ENCODE data around the gene TCF15. TPM values are rescaled to one million over a fixed set of nuclear protein-coding genes. Genes with fewer than 3 reads are reported as not detected.

Gene TCF15
- total and polyA plus RNA-seq, 2 of the 8 experiments (the other 6 are each of a cell fraction or from before 2014, with no cell fraction given): 3.7 to 6.9 TPM

GRCh38 chr20:644692-645317, 34.7 kb upstream of the TCF15 start:
- Histone ChIP-seq H3K4me1 (replicated peaks in 1 of 4; ENCODE audit: control insufficient read depth in 3 of 4, insufficient read depth in 4 of 4, low read length in 3 of 4) (peaks cover 0 to 4% (median 1%) of the 10 kb centered on the region in 4 experiments; a peak in 2 of 7 replicates), H2BK120ac (replicated peaks; ENCODE audit: low read depth, low read length) (no peak overlapping the region), H3K4me3 (ENCODE audit: extremely low read depth in 1 of 4, insufficient read depth in 2 of 4, low read depth in 3 of 4, low read length in 4 of 4) (no peak overlapping the region), H3K14ac (ENCODE audit: insufficient read length) (no peak overlapping the region), H4K8ac (ENCODE audit: extremely low read depth, insufficient read depth, low read length) (no peak overlapping the region; the same call in 1 of the 2 replicates), H2BK20ac (ENCODE audit: low read length) (no peak overlapping the region), H3K23ac (ENCODE audit: insufficient read length) (no peak overlapping the region), H3K56ac (replicated peaks; ENCODE audit: insufficient read length, low read depth, low read length) (no peak overlapping the region), H4K20me1 (replicated peaks in 1 of 2; ENCODE audit: control insufficient read depth in 1 of 2, insufficient read depth in 2 of 2, low read length in 2 of 2) (peaks cover 0 to 2% of the 10 kb centered on the region in 2 experiments), H3K79me1 (ENCODE audit: low read depth, low read length) (no peaks in the 10 kb centered on the region), H3K9ac (replicated peaks in 1 of 4; ENCODE audit: extremely low read depth in 1 of 4, low read depth in 3 of 4, low read length in 3 of 4) (no peak overlapping the region), H3K23me2 (ENCODE audit: low read depth, low read length) (no peaks in the 10 kb centered on the region), H2BK12ac (ENCODE audit: low read depth, low read length) (no peak overlapping the region), H3K27me3 (replicated peaks in 1 of 4; ENCODE audit: control insufficient read depth in 3 of 4, extremely low read depth in 1 of 4, insufficient read depth in 3 of 4, low read length in 3 of 4) (no peaks in the 10 kb centered on the region), H3K79me2 (ENCODE audit: control insufficient read depth in 1 of 2, insufficient read depth in 2 of 2, low read length in 2 of 2) (no peaks in the 10 kb centered on the region), H4K5ac (ENCODE audit: insufficient read length, low read depth, low read length) (no peak overlapping the region), H3K27ac (ENCODE audit: low read depth, low read length) (no peak overlapping the region), H2AK5ac (ENCODE audit: low read depth, low read length) (no peak overlapping the region), H3K9me3 (ENCODE audit: insufficient read depth in 2 of 2, low read depth in 1 of 2, low read length in 1 of 2) (no peaks in the 10 kb centered on the region), H3K18ac (ENCODE audit: extremely low read depth, low read length) (no peak overlapping the region), H3K4ac (replicated peaks; ENCODE audit: insufficient read length, low read depth, low read length) (no peak overlapping the region), H4K91ac (replicated peaks; ENCODE audit: insufficient read length, low read length) (no peak overlapping the region), H3K36me3 (ENCODE audit: control insufficient read depth in 2 of 4, insufficient read depth in 4 of 4, low read length in 3 of 4) (peaks cover 7 to 16% (median 15%) of the 10 kb centered on the region in 4 experiments; a peak in 7 of 8 replicates), H2AFZ (ENCODE audit: low read length) (no peak overlapping the region), H2BK5ac (ENCODE audit: low read depth, low read length) (no peak overlapping the region), H2BK15ac (ENCODE audit: low read length) (no peak overlapping the region), H3K4me2 (ENCODE audit: insufficient read depth in 1 of 2, low read depth in 2 of 2, low read length in 2 of 2) (no peak overlapping the region)
- 80% methylated on average over 11 of the region's 11 CpGs; no CpG with 5 or more reads in 1 of the 2 experiments for WGBS, 2 experiments (ENCODE audit: extremely low coverage in 1 of 2, insufficient coverage in 1 of 2, insufficient read length in 1 of 2, insufficient replicate concordance in 2 of 2, low coverage in 1 of 2, low lambda C conversion rate in 2 of 2, missing lambda C conversion rate in 1 of 2)
- ChIA-PET CTCF (ENCODE audit: partially characterized antibody) (interaction anchor here (0.7 to 11.0 kb wide), 60 partner anchors 8 to 283 kb away, joined by 3 to 157 read pairs (median 5); partner anchors contain the start of genes SCRT2, SLC52A3 and TCF15), POLR2A (ENCODE audit: partially characterized antibody) (interaction anchor here (1.0 to 2.1 kb wide), 7 partner anchors 16 to 117 kb away, joined by 3 to 7 read pairs (median 3); partner anchors contain the start of genes CSNK2A1 and SCRT2)
- TF ChIP-seq GABPA (IDR thresholded peaks at IDR 0.05; ENCODE audit: borderline replicate concordance, insufficient read depth, low read length): no peak
- TF ChIP-seq EP300 (IDR thresholded peaks at IDR 0.05; ENCODE audit: borderline replicate concordance in 1 of 2, low read depth in 2 of 2, low read length in 2 of 2): no peak
- TF ChIP-seq E2F6 (IDR thresholded peaks at IDR 0.05): no peak
- TF ChIP-seq EZH2 (IDR thresholded peaks at IDR 0.05; ENCODE audit: low read depth, low read length, severe bottlenecking): no peak
- no peak for TF ChIP-seq FOSL1 (IDR thresholded peaks at IDR 0.05; ENCODE audit: insufficient read depth, low read depth, low read length)
- TF ChIP-seq CHD2 (IDR thresholded peaks at IDR 0.05; ENCODE audit: low read length): no peak
- TF ChIP-seq RAD21 (IDR thresholded peaks at IDR 0.05 in 1 of 2, conservative IDR thresholded peaks at IDR 0.05 in 1 of 2; ENCODE audit: low read depth in 2 of 2, low read length in 2 of 2): no peak
- TF ChIP-seq SP4 (IDR thresholded peaks at IDR 0.05; ENCODE audit: low read length): no peak
- no peak for DNase-seq (ENCODE audit: low read depth in 1 of 2, low spot score in 2 of 2)
- no peak for FAIRE-seq

All from H1 (cell line).